A549 (cell line): ENCODE results near the gene GLB1L. TPM values are rescaled to one million over a fixed set of nuclear protein-coding genes. Genes with fewer than 3 reads are reported as not detected.

Experiments used
- ATAC-seq, 2 experiments: fragments of 200-7000 bp in 1 of 2; fragments of >200 bp in 1 of 2; cut with Nextera tagmentation in 1 of 2; cut with Tn5 transposase in 1 of 2; 3 replicates each; pipeline versions ENCODE4 v1.8.0 to v1.9.1; 2018 to 2020; ENCODE audit warnings: mild to moderate bottlenecking in 1 of 2, moderate library complexity in 1 of 2
- CTCF ChIA-PET: fragments of 300-600 bp; sonication (Branson Sonifier 250); formaldehyde crosslinking; extraction: SDS; loops from one replicate; lab custom pipeline; 2021; ENCODE audit warnings: antibody characterized with exemption, inconsistent platforms; lab: Yijun Ruan, JAX
- POLR2A ChIA-PET: fragments of 350-600 bp; formaldehyde crosslinking; extraction: SDS; loops from one replicate; lab custom pipeline; 2021; ENCODE audit warnings: antibody characterized with exemption, inconsistent platforms; lab: Yijun Ruan, JAX
- DNase-seq, 2 experiments: peaks; one replicate each; pipeline versions ENCODE4 v3.0.0 to v3.0.0-alpha.2; 2011 to 2016; ENCODE audit warnings: low read depth in 1 of 2, low spot score in 1 of 2
- FAIRE-seq: peaks from 2 replicates; lab custom pipeline; 2011; peaks lifted over from hg19 to GRCh38; lab: Jason Lieb, UNC
- H3K27ac ChIP-seq, 2 experiments: fragments of >200 bp; sonication (Bioruptor Twin); formaldehyde crosslinking; 3 replicates each; pipeline ENCODE4 v1.5.1; 2016 to 2017
- H3K4me1 ChIP-seq: fragments of >200 bp; sonication (Bioruptor Twin); formaldehyde crosslinking; 3 replicates; pipeline ENCODE4 v1.6.1; 2016
- H3K4me2 ChIP-seq: fragments of >200 bp; sonication (Bioruptor Twin); formaldehyde crosslinking; 3 replicates; pipeline ENCODE4 v1.6.1; 2016
- H3K4me3 ChIP-seq: fragments of >200 bp; sonication (Bioruptor Twin); formaldehyde crosslinking; 3 replicates; pipeline ENCODE4 v1.5.1; 2016
- H3K9me3 ChIP-seq: fragments of >200 bp; sonication (Bioruptor Twin); formaldehyde crosslinking; 3 replicates; pipeline ENCODE4 v1.6.1; 2016
- CBX2 ChIP-seq: fragments of 200-600 bp; sonication (generic); IDR thresholded peaks from 2 replicates; pipeline ENCODE4 v1.6.1; 2016; ENCODE audit warnings: low read depth, mild to moderate bottlenecking, borderline replicate concordance
- CTCF ChIP-seq: fragments of >200 bp; sonication (Bioruptor Twin); formaldehyde crosslinking; IDR thresholded peaks from 3 replicates; pipeline ENCODE4 v1.5.1; 2016
- EHF ChIP-seq: fragments of 250-450 bp; sonication (Bioruptor Pico); IDR thresholded peaks from 2 replicates; pipeline ENCODE4 v1.5.0; 2020; ENCODE audit warnings: mild to moderate bottlenecking
- EHMT2 ChIP-seq: fragments of 200-600 bp; sonication (generic); IDR thresholded peaks from 2 replicates; pipeline ENCODE4 v1.6.1; 2016; ENCODE audit warnings: antibody characterized with exemption, low read depth, mild to moderate bottlenecking, moderate library complexity
- EP300 ChIP-seq, 2 experiments: fragments of >200 bp; sonication (Bioruptor Twin); formaldehyde crosslinking; IDR thresholded peaks; 2 replicates in 1 of 2; 3 replicates in 1 of 2; pipeline ENCODE4 v1.6.1; 2016 to 2017
- FOSB ChIP-seq: fragments of 250-450 bp; sonication (Bioruptor Pico); IDR thresholded peaks from 2 replicates; pipeline ENCODE4 v1.5.0; 2020; ENCODE audit warnings: mild to moderate bottlenecking, moderate library complexity
- FOSL2 ChIP-seq, 2 experiments: fragments of 450-650 bp in 1 of 2; fragments of >200 bp in 1 of 2; sonication (Bioruptor Twin) in 1 of 2; formaldehyde crosslinking; IDR thresholded peaks; 2 replicates each; pipeline versions ENCODE4 v1.5.0 to v1.6.1; 2016 to 2020; ENCODE audit warnings: mild to moderate bottlenecking in 1 of 2, moderate library complexity in 1 of 2
- GATA3 ChIP-seq: IDR thresholded peaks from 2 replicates; pipeline ENCODE4 v1.6.1; 2012; ENCODE audit warnings: borderline replicate concordance
- KDM5A ChIP-seq: fragments of 200-600 bp; sonication (generic); IDR thresholded peaks from 2 replicates; pipeline ENCODE4 v1.6.1; 2016; ENCODE audit warnings: antibody characterized with exemption, mild to moderate bottlenecking
- MAFK ChIP-seq: fragments of 450-650 bp; IDR thresholded peaks from 2 replicates; pipeline ENCODE4 v1.6.1; 2014; ENCODE audit not compliant: partially characterized antibody
- MYC ChIP-seq: IDR thresholded peaks from 2 replicates; pipeline ENCODE4 v1.6.1; 2012; ENCODE audit warnings: mild to moderate bottlenecking, inconsistent platforms, low read length, improper control_type of control experiment, borderline replicate concordance
- POLR2AphosphoS2 ChIP-seq: conservative IDR thresholded peaks from 2 replicates; pipeline ENCODE4 v1.6.1; 2012; ENCODE audit warnings: low read length, improper control_type of control experiment, inconsistent platforms
- RAD21 ChIP-seq, 2 experiments: fragments of >200 bp in 1 of 2; sonication (Bioruptor Twin) in 1 of 2; formaldehyde crosslinking in 1 of 2; IDR thresholded peaks in 1 of 2; conservative IDR thresholded peaks in 1 of 2; 2 replicates in 1 of 2; 3 replicates in 1 of 2; pipeline ENCODE4 v1.6.1; 2012 to 2018; ENCODE audit warnings: inconsistent platforms in 1 of 2
- RARB ChIP-seq: fragments of 250-450 bp; sonication (Bioruptor Pico); IDR thresholded peaks from 2 replicates; pipeline ENCODE4 v1.8.0; 2021; ENCODE audit warnings: mild to moderate bottlenecking, moderate library complexity
- RNF2 ChIP-seq: fragments of 200-600 bp; sonication (generic); IDR thresholded peaks from 2 replicates; pipeline ENCODE4 v1.6.1; 2016; ENCODE audit warnings: low read depth, mild to moderate bottlenecking, antibody characterized with exemption, moderate library complexity, borderline replicate concordance
- SREBF2 ChIP-seq: fragments of 450-650 bp; IDR thresholded peaks from 2 replicates; pipeline ENCODE4 v1.6.1; 2014; ENCODE audit warnings: mild to moderate bottlenecking, moderate library complexity
- TFCP2L1 ChIP-seq: fragments of 250-450 bp; sonication (Bioruptor Pico); IDR thresholded peaks from 2 replicates; pipeline ENCODE4 v1.5.0; 2021; ENCODE audit warnings: mild to moderate bottlenecking
- ZFP36 ChIP-seq: fragments of 450-650 bp; IDR thresholded peaks from 2 replicates; pipeline ENCODE4 v1.6.1; 2014; ENCODE audit warnings: borderline replicate concordance; ENCODE audit not compliant: partially characterized antibody
- ZNF302 ChIP-seq: fragments of 250-450 bp; sonication (Bioruptor Pico); IDR thresholded peaks from 2 replicates; pipeline ENCODE4 v1.9.0; 2021; ENCODE audit warnings: inconsistent platforms, mild to moderate bottlenecking, moderate library complexity
- WGBS: methylation state at CpG from one replicate; pipeline ENCODE4 v1.1.6; 2017; ENCODE audit errors: missing lambda C conversion rate; 5-methylcytosine and 5-hydroxymethylcytosine counted together
- polyA plus RNA-seq, 4 experiments: library from polyadenylated mRNA; depleted of rRNA in 3 of 4; stranded (reverse); fragments of >200 nt; fragmentation: RNase III in 1 of 4; extraction: RNeasy Plus Mini Kit Qiagen cat#74134 plus additional on column Dnase treatment in 1 of 4; gene quantifications; 2 replicates in 3 of 4; 3 replicates in 1 of 4; pipeline ENCODE4 v1.2.3, GENCODE V29; 2011 to 2017
- TF ChIP-seq, protein P1 (sequence below): IDR thresholded peaks from 2 replicates; pipeline ENCODE4 v1.6.1; 2012
- TF ChIP-seq, protein P2 (sequence below): fragments of 150-350 bp; IDR thresholded peaks from 2 replicates; pipeline ENCODE4 v1.6.1; 2014; ENCODE audit warnings: low read depth, mild to moderate bottlenecking, low read length

Gene GLB1L
- polyA plus RNA-seq, 2 of the 4 experiments (the other 2 are of a cell fraction), result 5.9 to 8.7 TPM

DNA sequence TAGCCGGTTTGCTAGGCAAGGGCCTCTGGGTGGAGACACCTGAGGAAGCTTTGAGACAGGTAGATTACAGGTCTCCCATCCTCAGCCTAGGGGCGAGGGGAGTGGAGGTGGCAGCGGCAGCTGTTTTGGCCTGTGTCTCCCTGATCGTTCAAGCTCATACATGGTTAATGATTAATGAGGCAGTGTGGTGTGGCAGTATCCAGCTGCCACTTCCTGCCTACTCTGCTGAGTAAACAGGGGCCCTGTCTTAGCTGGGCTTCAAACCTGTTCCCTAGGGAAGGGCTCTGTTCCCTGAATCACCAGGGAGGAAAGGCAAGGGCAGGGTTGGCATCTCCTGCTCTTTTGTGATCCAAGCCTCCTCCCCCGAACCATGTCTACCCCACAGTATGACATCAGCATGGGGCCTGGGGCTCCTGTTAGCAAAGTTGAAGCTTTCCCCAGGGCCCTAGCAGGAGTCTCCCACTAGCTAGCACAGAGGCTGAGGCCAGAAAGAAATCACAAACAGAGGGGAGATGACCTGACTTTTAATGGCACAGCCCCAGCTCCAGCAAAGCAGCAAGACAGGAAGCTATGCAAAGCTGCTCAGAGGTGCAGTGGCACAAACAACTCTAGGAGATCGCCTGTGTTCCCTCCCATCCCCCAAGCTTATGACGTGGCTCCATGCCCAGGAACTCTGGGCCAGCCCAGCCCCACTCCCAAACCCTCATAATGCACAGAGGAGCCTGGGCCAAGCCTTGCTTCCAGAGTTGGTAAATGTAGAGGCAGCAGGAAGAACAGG lies 4.1 kb upstream of the GLB1L start (continued):
- TF ChIP-seq, protein P1, sequence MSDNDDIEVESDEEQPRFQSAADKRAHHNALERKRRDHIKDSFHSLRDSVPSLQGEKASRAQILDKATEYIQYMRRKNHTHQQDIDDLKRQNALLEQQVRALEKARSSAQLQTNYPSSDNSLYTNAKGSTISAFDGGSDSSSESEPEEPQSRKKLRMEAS, result peak; percentile 49
- TF ChIP-seq EHF (CRISPR knock-in tag), result no peak
- no peak; the same call in 1 of the 2 replicates for TF ChIP-seq TFCP2L1 (CRISPR knock-in tag)
- TF ChIP-seq, protein P2, sequence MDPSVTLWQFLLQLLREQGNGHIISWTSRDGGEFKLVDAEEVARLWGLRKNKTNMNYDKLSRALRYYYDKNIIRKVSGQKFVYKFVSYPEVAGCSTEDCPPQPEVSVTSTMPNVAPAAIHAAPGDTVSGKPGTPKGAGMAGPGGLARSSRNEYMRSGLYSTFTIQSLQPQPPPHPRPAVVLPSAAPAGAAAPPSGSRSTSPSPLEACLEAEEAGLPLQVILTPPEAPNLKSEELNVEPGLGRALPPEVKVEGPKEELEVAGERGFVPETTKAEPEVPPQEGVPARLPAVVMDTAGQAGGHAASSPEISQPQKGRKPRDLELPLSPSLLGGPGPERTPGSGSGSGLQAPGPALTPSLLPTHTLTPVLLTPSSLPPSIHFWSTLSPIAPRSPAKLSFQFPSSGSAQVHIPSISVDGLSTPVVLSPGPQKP, result no peak
- TF ChIP-seq FOSB (CRISPR knock-in tag), result peak; percentile 66; the same call in 1 of the 2 replicates
- peak in 1 of 2 experiments; percentile 43; a peak in 1 of 5 replicates for TF ChIP-seq EP300 (IDR thresholded peaks at IDR 0.05)
- peak; percentile 35 for TF ChIP-seq MAFK
- TF ChIP-seq CBX2, result no peak
- TF ChIP-seq FOSL2 (IDR thresholded peaks at IDR 0.05), result no peak
- 0 out of 2 replicates have a peak, but pooled peaks have one; percentile 29 for TF ChIP-seq FOSL2 (CRISPR knock-in tag; IDR thresholded peaks at IDR 0.05)
- TF ChIP-seq RAD21 (conservative IDR thresholded peaks at IDR 0.05 in 1 of 2, IDR thresholded peaks at IDR 0.05 in 1 of 2), result peak in 1 of 2 experiments; percentile 27; a peak in 2 of 5 replicates
- TF ChIP-seq ZFP36, result no peak
- peak; percentile 21; the same call in 1 of the 2 replicates for TF ChIP-seq RARB (CRISPR knock-in tag)
- TF ChIP-seq RNF2, result no peak
- no peak for TF ChIP-seq ZNF302 (CRISPR knock-in tag)

- Histone ChIP-seq H3K27ac (peak overlapping the region; percentile 90), H3K9me3 (no peaks in the 10 kb centered on the region), H3K4me2 (peak overlapping the region; percentile 96), H3K4me3 (peak overlapping the region; percentile 27; the same call in 2 of the 3 replicates), H3K4me1 (peaks cover 70% of the 10 kb centered on the region)
- ATAC-seq (no peak), FAIRE-seq (no peak), DNase-seq (no peak)
- TF ChIP-seq SREBF2 (no peak), POLR2AphosphoS2 (no peak; the same call in 1 of the 2 replicates), CTCF (no peak), GATA3 (no peak), KDM5A (no peak), EHMT2 (no peak), MYC (no peak)
- ChIA-PET CTCF (interaction anchor here (0.7 to 12.6 kb wide), 10 partner anchors 9 to 78 kb away, joined by 3 to 241 read pairs (median 4); partner anchors contain the start of genes CNPPD1 and DNAJB2), POLR2A (interaction anchor here (0.9 to 3.1 kb wide), 8 partner anchors 9 to 78 kb away, joined by 3 to 34 read pairs (median 14); partner anchors contain the start of genes ABCB6, ANKZF1, ATG9A and DNAJB2)
- 53% methylated on average over 2 of the region's 2 CpGs for WGBS
Observed at GRCh38 chr2:219248845-219249202, 3.6 kb upstream of the GLB1L start.
